Thyroid gland (tissue), 4 donors: ENCODE results near the gene GNG8.

Source experiments
- CTCF ChIP-seq, 6 experiments: fragments of 200-600 bp in 3 of 6; fragments of 450-650 bp in 3 of 6; sonication (generic) in 3 of 6; IDR thresholded peaks; one replicate each; pipeline ENCODE4 v1.5.1; 2016 to 2019; ENCODE audit warnings: antibody characterized with exemption in 6 of 6, mild to moderate bottlenecking in 2 of 6, inconsistent platforms in 1 of 6, moderate library complexity in 1 of 6
- POLR2A ChIP-seq, 2 donors: fragments of 450-650 bp; IDR thresholded peaks; one replicate each; pipeline ENCODE4 v1.6.1; 2017; ENCODE audit warnings: antibody characterized with exemption in 2 of 2, mild to moderate bottlenecking in 2 of 2, moderate library complexity in 1 of 2

DNA sequence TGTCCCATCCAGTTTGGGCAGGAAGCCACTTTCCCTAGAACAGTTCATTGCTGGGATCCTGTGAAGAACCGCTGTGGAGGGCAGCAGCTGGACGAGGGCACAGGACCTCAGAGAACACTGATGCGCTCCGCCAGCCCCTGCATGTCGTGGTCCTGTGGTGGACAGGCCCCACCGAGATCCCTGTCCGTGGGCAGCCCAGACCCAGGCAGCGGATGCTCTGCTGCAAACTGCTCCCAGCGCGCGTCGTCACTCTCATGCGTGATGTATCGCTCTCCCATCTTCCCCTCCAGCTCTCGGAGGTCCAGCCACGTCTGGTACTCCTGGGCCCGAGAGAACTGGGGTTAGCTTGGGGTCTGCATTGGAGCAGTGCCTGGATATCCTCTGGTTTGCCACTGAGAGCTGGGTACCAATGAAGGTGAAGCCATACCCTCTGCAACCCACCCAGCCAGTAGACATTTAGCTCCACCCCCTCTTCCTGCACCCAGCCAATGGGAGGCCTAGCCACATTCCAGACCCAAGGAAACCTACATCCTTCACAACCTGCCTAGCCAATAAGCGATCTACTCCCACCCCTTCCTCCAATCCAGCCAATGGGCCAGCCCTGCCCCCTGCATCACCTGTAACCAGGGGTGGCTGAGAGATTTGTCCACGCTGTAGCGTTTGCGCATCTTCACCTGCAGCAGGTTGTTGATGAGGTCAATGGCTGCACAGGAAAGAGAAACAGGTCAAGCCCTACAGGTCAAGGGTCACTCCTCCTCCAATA lies 38.6 kb upstream of the GNG8 start:
- no peak for TF ChIP-seq CTCF (IDR thresholded peaks at IDR 0.05)
- no peak for TF ChIP-seq POLR2A (IDR thresholded peaks at IDR 0.05)
